Fibroblast of skin of scalp (primary cell): ENCODE measurements around the gene TSG101. TPM values are rescaled to one million over a fixed set of nuclear protein-coding genes. Genes with fewer than 3 reads are reported as not detected.
A peak's percentile ranks its signal among the peaks of the same experiment; 100 is the strongest.

ENCODE experiments used
- DNase-seq: peaks from one replicate; pipeline ENCODE4 v3.0.0-alpha.2; 2013
- polyA plus RNA-seq, 2 experiments: library from polyadenylated mRNA; unstranded; fragments of 120-200 nt; gene quantifications; one replicate each; pipeline ENCODE4 v1.2.1, GENCODE V29; 2013; ENCODE audit not compliant: insufficient read length in 2 of 2

Gene TSG101
- polyA plus RNA-seq (2013, experiment 1 of 2; ENCODE audit: insufficient read length) = 89.8 TPM
- polyA plus RNA-seq (2013, experiment 2 of 2; ENCODE audit: insufficient read length) = 87.9 TPM

- peak; percentile 95 for DNase-seq
Observed at GRCh38 chr11:18526521-18527296, at the start of gene TSG101. Gene TSG101 (minus strand): TSS chr11:18526942. CDS start chr11:18526816, 126 bp downstream.

- DNase-seq = no peak
Observed at GRCh38 chr11:18575361-18575760, 48.6 kb upstream of the TSG101 start.

GRCh38 chr11:18567081-18567480 lies 40.3 kb upstream of the TSG101 start:
- DNase-seq = peak; percentile 20

GRCh38 chr11:18566406-18566805 lies 39.7 kb upstream of the TSG101 start:
- DNase-seq = peak; percentile 21

GRCh38 chr11:18564149-18564548 lies 37.4 kb upstream of the TSG101 start:
- no peak for DNase-seq

- no peak for DNase-seq
Observed at GRCh38 chr11:18563090-18563730, 36.5 kb upstream of the TSG101 start.

- no peak for DNase-seq
Observed at GRCh38 chr11:18548001-18548400, 21.3 kb upstream of the TSG101 start.

- DNase-seq = no peak
Observed at GRCh38 chr11:18540207-18541009, 13.7 kb upstream of the TSG101 start.

GRCh38 chr11:18536209-18536608 lies 9.5 kb upstream of the TSG101 start:
- no peak for DNase-seq

- no peak for DNase-seq
Observed at GRCh38 chr11:18534245-18534644, 7.5 kb upstream of the TSG101 start.

GRCh38 chr11:18533365-18533764 lies 6.6 kb upstream of the TSG101 start:
- DNase-seq = no peak

- peak; percentile 2 for DNase-seq
Observed at GRCh38 chr11:18527512-18527911, 770 bp upstream of the TSG101 start.

- no peak for DNase-seq
Observed at GRCh38 chr11:18526130-18526520, 617 bp downstream of the TSG101 start.

GRCh38 chr11:18524248-18524647 lies 2.5 kb downstream of the TSG101 start:
- DNase-seq = no peak

- DNase-seq = no peak
Observed at GRCh38 chr11:18523084-18523483, 3.7 kb downstream of the TSG101 start.

- peak; percentile 2 for DNase-seq
Observed at GRCh38 chr11:18522388-18522787, 4.4 kb downstream of the TSG101 start.

- DNase-seq = no peak
Observed at GRCh38 chr11:18521122-18521521, 5.6 kb downstream of the TSG101 start.

- no peak for DNase-seq
Observed at GRCh38 chr11:18502352-18502751, 24.4 kb downstream of the TSG101 start.

- DNase-seq = no peak
Observed at GRCh38 chr11:18501629-18502028, 25.1 kb downstream of the TSG101 start.

- no peak for DNase-seq
Observed at GRCh38 chr11:18498039-18498438, 28.7 kb downstream of the TSG101 start.

- peak; percentile 6 for DNase-seq
Observed at GRCh38 chr11:18495703-18496102, 31.0 kb downstream of the TSG101 start.

GRCh38 chr11:18495271-18495670 lies 31.5 kb downstream of the TSG101 start:
- no peak for DNase-seq

GRCh38 chr11:18493310-18493709 lies 33.4 kb downstream of the TSG101 start:
- no peak for DNase-seq
